Fibroblast of villous mesenchyme (primary cell): Measurements from ENCODE around the gene VAMP1. TPM values are rescaled to one million over a fixed set of nuclear protein-coding genes. Genes with fewer than 3 reads are reported as not detected.

Experiments
- DNase-seq: peaks from one replicate; pipeline ENCODE4 v3.0.0-alpha.2; 2010; ENCODE audit warnings: low read depth
- H3K4me3 ChIP-seq: 2 replicates; pipeline ENCODE4 v1.5.1; 2011; ENCODE audit warnings: low read depth, mild to moderate bottlenecking, low read length
- CTCF ChIP-seq: IDR thresholded peaks from 2 replicates; pipeline ENCODE4 v1.5.1; 2012; ENCODE audit warnings: low read depth, mild to moderate bottlenecking, low read length; ENCODE audit not compliant: insufficient read depth
- total RNA-seq: library from RNA; depleted of rRNA; stranded (reverse); fragments of >200 nt; gene quantifications from 2 replicates; pipeline ENCODE4 v1.2.3, GENCODE V29; 2012

Gene VAMP1
- total RNA-seq, 1 donor: 13.4 TPM

GRCh38 chr12:6444031-6444430, 26.4 kb downstream of the VAMP1 start:
- TF ChIP-seq CTCF: no peak
- DNase-seq: no peak
- H3K4me3 ChIP-seq: no peak overlapping the region

- no peak for DNase-seq
- H3K4me3 ChIP-seq: no peak overlapping the region
- no peak for TF ChIP-seq CTCF
Observed at GRCh38 chr12:6443361-6443983, 27.0 kb downstream of the VAMP1 start.

GRCh38 chr12:6442836-6443235, 27.6 kb downstream of the VAMP1 start:
- no peak overlapping the region for H3K4me3 ChIP-seq
- no peak for DNase-seq
- TF ChIP-seq CTCF: no peak

- DNase-seq: no peak
- no peak for TF ChIP-seq CTCF
- H3K4me3 ChIP-seq: no peak overlapping the region
Observed at GRCh38 chr12:6440391-6440790, 30.1 kb downstream of the VAMP1 start.

- TF ChIP-seq CTCF: no peak
- no peak for DNase-seq
- H3K4me3 ChIP-seq: no peak overlapping the region
Observed at GRCh38 chr12:6438345-6438744, 32.1 kb downstream of the VAMP1 start.

- TF ChIP-seq CTCF: no peak
- DNase-seq: no peak
- H3K4me3 ChIP-seq: no peak overlapping the region
Observed at GRCh38 chr12:6437586-6437985, 32.9 kb downstream of the VAMP1 start.
